ENCODE results near the gene TAMALIN.

TAMALIN gene

GRCh38 chr12:51985154-51985835, 21.5 kb upstream of the TAMALIN start:
- no peak for DNase-seq

- DNase-seq: no peak
Observed at GRCh38 chr12:51986834-51987233, 19.9 kb upstream of the TAMALIN start.

GRCh38 chr12:51992246-51992645, 14.5 kb upstream of the TAMALIN start:
- DNase-seq: no peak

- no peak for DNase-seq
Observed at GRCh38 chr12:51994539-51994820, 12.3 kb upstream of the TAMALIN start.

GRCh38 chr12:51994959-51995358, 11.8 kb upstream of the TAMALIN start:
- DNase-seq: no peak

- DNase-seq: no peak
Observed at GRCh38 chr12:51997136-51997535, 9.6 kb upstream of the TAMALIN start.

GRCh38 chr12:52003016-52003550, 3.7 kb upstream of the TAMALIN start:
- DNase-seq: no peak

- no peak for DNase-seq
Observed at GRCh38 chr12:52003591-52003990, 3.2 kb upstream of the TAMALIN start.

- DNase-seq: peak; percentile 2
Observed at GRCh38 chr12:52004042-52004648, 2.6 kb upstream of the TAMALIN start.

- no peak for DNase-seq
Observed at GRCh38 chr12:52005218-52005902, 1.4 kb upstream of the TAMALIN start.

GRCh38 chr12:52005903-52006703, 643 bp upstream of the TAMALIN start:
- peak; percentile 22 for DNase-seq

GRCh38 chr12:52007158-52007921, 594 bp downstream of the TAMALIN start:
- no peak for DNase-seq

- DNase-seq: no peak
Observed at GRCh38 chr12:52007982-52008510, 1.3 kb downstream of the TAMALIN start.

GRCh38 chr12:52009081-52009751, 2.5 kb downstream of the TAMALIN start:
- no peak for DNase-seq

- no peak for DNase-seq
Observed at GRCh38 chr12:52010152-52010622, 3.4 kb downstream of the TAMALIN start.

GRCh38 chr12:52010692-52011601, 4.2 kb downstream of the TAMALIN start:
- peak; percentile 54 for DNase-seq

GRCh38 chr12:52011602-52012214, 5.0 kb downstream of the TAMALIN start:
- DNase-seq: no peak

- no peak for DNase-seq
Observed at GRCh38 chr12:52013626-52014310, 7.0 kb downstream of the TAMALIN start.

Measured in NCI-H1105 treated with DMSO at 0.1 percent for 48 hours (cell line).